Measurements from ENCODE around the gene DSCAML1.

The DSCAML1 gene, protein sequence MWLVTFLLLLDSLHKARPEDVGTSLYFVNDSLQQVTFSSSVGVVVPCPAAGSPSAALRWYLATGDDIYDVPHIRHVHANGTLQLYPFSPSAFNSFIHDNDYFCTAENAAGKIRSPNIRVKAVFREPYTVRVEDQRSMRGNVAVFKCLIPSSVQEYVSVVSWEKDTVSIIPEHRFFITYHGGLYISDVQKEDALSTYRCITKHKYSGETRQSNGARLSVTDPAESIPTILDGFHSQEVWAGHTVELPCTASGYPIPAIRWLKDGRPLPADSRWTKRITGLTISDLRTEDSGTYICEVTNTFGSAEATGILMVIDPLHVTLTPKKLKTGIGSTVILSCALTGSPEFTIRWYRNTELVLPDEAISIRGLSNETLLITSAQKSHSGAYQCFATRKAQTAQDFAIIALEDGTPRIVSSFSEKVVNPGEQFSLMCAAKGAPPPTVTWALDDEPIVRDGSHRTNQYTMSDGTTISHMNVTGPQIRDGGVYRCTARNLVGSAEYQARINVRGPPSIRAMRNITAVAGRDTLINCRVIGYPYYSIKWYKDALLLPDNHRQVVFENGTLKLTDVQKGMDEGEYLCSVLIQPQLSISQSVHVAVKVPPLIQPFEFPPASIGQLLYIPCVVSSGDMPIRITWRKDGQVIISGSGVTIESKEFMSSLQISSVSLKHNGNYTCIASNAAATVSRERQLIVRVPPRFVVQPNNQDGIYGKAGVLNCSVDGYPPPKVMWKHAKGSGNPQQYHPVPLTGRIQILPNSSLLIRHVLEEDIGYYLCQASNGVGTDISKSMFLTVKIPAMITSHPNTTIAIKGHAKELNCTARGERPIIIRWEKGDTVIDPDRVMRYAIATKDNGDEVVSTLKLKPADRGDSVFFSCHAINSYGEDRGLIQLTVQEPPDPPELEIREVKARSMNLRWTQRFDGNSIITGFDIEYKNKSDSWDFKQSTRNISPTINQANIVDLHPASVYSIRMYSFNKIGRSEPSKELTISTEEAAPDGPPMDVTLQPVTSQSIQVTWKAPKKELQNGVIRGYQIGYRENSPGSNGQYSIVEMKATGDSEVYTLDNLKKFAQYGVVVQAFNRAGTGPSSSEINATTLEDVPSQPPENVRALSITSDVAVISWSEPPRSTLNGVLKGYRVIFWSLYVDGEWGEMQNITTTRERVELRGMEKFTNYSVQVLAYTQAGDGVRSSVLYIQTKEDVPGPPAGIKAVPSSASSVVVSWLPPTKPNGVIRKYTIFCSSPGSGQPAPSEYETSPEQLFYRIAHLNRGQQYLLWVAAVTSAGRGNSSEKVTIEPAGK (N-terminal part only)

DNA sequence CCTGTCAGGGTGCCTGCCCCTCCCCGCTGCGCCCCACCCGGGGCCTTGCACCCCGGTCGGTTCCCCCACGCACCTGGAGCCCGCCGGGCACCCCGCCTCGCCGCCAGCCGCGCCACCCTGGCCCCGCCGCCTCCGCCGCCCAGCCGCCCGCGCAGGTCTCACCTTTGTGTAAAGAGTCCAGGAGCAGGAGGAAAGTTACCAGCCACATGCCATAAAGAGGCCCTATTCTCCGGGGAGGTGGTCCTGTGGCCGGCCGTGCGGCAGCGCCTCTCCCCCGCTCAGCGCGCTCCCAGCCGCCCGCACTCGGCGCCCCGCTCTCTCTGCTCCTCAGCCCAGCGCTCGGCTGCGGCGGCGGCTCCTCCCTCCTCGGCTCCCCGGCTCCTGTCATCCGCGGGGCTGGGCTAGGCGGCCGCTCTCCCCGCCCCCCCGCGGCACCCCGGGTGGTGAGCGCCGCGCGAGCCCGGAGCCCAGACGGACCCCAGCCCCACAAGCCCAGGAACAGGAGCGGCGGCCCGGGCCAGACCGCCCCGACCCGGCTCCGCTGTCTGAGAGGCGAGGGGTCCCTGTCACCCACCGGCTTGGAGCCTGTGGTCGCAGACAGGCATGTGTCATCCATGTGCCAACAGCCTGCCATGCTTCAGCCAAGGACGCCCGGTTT, at the start of gene DSCAML1:
Gene DSCAML1, minus strand, starts transcription at position 345 of the 658 bp plus-strand sequence. Its CDS starts 137 bp downstream, at position 208.
- Histone ChIP-seq H3K4me3 (peak within 1 kb of the TSS; percentile 2 to 38 (median 7)), H3K27ac (no peak within 1 kb of the TSS)

DNA sequence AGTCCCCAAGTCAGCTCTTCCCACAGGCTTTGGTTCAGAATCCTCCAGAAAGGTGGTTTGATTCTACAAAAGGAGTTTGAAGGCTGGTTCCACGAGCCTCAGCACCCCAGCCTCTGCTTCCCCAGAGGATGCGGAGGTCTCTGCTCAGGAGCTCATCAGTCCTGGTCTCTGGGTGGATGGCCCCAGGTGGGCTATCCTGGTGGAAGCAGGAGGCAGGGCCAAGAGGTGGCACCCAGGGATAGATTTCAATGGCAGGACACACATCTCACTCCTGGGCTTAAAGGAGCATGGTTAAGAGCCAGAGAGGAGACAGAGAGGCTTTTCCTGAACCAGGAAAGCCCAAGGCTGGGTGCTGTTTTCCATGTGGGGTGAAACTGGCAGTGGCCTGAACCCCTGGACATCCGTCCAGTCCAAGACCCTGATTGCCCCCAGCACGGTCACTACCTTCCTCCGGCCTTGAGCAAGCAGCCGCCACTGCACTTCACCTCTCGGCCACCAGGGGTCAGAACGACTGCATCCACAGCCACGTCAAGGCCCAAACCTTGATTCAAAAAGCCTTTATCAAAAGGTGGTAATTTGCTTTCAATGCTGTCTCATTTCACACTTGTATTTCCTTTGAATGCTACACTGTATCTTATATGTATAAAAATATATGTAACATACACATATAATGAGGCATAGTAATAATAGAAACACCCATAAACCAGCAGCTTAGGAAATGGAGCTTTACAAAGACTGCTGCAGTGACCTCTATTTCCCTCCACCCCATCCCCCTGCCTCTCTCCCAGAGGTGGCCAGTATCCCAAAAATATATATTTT, 46.9 kb upstream of the DSCAML1 start:
- H3K4me3 ChIP-seq, result no peak overlapping the region
- H3K27ac ChIP-seq, result no peak overlapping the region

DNA sequence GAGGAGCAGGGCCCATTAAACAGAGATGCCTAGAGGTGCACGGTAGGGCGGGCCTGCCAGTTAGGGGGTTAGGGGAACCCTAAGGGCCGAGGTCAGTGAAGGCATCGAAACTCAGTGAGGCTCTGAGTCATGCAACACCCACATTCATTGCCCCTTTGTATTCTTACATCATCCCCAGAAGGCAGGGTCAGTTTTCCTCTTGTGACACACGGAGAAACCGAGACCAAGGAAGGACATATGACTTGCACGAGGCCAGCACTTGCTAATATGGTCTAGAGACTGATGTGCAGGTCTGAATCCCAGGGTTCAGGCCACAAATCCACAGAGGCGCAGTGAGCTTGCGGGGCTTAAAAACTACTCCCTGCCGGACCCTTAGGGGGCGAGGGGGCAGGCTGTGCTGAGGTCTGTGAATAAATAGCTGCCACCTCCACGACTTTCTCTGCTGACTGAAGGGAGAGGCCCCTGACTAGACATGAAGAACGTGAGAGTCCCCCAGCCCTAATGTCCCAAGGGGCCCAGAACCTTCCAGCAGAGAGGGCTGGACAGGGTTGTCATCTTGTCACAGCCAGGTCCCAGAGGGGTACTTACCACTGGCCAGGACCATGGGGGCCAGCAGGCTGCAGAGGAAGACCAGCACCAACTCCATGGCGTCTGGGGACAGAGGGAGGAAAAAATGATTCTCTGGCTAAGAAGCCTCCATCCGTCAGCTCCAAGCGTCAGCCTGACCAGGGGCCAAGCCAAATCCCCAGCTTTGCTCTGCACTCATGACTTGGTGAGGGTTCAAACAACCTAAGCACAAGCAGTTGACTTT, 45.3 kb upstream of the DSCAML1 start:
- H3K27ac ChIP-seq, result peak overlapping the region in 2 of 21 experiments; percentile 44 to 62
- H3K4me3 ChIP-seq, result no peak overlapping the region

DNA sequence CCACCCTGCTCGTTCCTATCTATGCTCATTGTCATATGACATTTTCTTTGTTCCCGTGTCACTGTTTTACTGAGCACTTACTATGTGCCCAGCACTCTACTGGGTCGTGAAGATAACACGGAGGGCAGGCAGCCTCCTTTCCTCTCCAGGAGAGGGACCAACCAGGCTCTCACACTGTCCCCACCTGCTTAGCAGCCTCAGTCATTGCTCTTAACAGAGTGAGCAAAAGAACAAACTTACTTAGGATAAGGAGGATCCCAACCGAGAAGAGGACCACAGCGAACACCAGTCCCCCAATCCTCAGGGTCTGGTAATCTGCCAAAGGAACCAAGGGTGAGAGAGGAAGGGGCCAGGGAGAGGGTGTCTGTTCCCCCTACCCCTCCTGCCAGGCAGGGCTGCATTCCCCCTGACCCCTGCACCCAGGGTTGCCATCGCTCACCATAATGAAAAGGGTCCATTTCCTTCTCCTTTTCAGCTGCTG, 44.6 kb upstream of the DSCAML1 start:
- peak overlapping the region in 2 of 21 experiments; percentile 15 to 44 for H3K27ac ChIP-seq
- H3K4me3 ChIP-seq, result no peak overlapping the region

DNA sequence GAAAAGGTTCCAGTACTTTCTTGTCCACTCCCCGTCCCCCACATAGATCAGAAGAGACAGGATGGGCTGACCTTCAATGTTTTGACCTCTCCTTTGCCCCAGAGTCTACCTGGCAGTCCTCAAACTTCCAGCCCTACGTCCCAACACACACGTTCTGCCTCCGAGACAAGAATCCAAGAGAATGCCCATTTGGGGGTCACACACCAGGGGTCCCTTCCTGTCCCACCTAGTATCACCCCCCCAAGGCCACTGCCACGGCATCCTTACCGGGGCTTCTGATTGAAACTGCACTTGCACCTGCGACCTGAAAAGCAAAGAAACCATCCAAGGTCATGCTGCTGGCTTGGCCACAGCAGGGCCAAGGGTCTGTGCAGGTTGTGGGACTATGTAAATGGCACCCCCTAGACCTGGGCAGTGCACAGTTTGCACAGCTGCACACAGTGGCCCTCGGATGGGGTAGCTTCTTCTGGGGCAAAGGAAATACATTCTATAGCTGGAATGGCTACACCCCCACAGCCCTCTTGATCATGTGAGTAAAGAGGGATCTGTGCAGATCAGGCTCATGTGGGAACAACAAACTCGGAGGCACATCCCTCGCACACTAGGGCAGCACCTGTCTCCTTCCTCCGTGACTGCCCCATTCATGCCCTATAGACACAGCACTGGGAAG, 44.0 kb upstream of the DSCAML1 start:
- Histone ChIP-seq H3K4me3 (no peak overlapping the region), H3K27ac (peak overlapping the region in 2 of 21 experiments; percentile 15 to 44)

DNA sequence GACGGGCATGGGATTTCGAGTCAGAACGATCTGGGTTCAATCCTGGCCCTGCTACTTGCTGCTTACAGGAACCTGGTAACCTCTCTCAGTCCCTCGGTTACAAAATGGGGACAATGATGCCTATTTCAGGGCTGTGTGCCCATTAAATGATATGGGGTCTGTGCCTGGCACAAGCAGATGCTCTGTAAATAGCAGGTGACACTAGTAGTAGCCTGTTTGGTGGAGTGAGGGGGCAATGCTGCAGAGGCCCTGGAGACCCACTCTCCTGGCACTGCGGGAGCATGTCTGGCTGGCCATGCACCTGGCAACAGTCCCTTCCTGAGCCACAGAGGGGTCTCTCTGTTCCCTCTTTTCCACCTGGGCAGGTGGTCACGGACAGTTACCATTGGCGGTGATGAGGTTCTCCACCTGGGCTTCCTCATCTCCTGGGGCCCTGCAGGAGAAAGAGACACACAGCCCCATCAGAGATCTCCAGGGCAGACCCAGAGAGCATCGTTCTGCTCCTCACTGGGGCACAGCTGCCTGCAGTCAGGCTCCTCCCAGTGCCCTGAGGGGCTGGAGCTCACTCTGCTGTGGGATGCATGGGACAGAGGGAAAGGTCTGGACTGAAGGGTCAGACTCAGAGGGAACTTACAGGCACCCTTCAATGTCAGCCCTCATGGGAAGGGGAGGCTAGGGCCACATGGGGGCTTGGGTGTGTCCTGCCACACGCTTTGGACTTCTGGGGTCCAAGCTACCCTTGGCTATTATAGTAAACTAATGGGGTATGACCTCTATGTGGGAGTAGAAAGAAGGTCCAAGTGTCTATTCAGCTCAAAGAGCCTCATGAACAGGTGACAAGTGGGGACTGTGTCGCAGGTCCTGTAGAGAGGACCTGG, 43.2 kb upstream of the DSCAML1 start:
- no peak overlapping the region for H3K27ac ChIP-seq
- no peak overlapping the region for H3K4me3 ChIP-seq

DNA sequence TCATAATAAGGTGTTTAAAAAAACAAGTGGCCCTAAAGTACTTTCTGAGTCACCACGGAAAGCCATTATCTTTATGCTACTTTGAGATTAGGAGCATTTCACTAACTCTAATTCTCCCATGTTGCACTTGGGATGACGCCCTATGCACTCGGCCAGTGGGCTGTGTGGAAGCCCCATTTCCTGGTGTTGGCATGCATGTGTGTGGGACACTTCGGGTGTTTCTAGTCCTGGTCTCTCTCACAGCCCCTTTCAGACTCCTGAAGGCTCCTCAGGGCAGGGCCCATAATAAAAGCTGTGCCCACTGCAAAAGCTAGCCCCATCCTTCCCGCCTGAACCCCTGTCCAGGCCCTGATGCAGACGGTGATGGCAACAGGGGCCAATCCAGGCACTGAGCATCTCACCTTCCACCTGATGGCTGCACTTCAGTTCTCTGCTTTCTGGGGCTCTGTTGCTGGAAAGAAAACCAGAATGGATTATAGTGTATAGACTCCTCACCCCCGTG, 42.4 kb upstream of the DSCAML1 start:
- no peak overlapping the region for H3K27ac ChIP-seq

DNA sequence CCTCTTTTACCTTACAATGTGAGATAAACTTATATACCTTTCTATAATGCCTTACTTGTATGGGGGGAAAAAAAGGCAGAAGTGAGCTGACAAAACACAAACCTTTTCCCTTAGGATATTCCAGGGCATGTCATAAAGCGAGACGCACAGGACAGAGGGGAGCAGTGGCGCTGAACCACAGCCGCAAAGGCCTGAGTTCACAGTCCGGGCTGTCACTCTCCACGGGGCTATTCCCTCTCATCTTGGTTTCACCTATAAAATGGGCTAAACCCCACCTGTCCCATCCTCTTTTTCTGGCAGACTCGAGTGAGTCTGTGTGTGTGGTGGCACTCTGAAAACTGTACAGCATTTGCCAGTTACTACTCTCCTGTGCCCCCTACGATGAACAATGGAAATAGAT, 41.9 kb upstream of the DSCAML1 start:
- Histone ChIP-seq H3K4me3 (no peak overlapping the region), H3K27ac (no peak overlapping the region)

More for the DNA sequence above, 42.4 kb upstream of the DSCAML1 start:
- no peak overlapping the region for H3K4me3 ChIP-seq

DNA sequence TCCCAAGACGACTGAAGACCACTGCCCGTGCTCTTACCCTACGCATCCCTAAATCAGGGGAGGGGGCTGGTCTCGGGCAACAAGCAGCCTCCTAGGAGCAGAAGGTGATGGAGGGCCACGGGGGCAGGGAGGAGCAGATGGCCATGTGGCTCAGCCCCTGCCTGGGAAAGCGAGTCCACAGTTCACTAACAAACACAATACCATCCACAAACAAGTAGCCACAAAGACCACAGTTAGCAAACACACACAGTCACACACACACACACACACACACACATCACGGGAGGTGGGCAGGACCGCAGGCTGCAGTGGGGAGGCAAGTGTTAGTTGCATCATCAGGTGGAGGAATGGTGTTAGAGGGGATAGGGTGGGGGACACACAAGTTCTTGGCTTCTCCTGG, 40.8 kb upstream of the DSCAML1 start:
- H3K27ac ChIP-seq, result no peak overlapping the region
- no peak overlapping the region for H3K4me3 ChIP-seq

DNA sequence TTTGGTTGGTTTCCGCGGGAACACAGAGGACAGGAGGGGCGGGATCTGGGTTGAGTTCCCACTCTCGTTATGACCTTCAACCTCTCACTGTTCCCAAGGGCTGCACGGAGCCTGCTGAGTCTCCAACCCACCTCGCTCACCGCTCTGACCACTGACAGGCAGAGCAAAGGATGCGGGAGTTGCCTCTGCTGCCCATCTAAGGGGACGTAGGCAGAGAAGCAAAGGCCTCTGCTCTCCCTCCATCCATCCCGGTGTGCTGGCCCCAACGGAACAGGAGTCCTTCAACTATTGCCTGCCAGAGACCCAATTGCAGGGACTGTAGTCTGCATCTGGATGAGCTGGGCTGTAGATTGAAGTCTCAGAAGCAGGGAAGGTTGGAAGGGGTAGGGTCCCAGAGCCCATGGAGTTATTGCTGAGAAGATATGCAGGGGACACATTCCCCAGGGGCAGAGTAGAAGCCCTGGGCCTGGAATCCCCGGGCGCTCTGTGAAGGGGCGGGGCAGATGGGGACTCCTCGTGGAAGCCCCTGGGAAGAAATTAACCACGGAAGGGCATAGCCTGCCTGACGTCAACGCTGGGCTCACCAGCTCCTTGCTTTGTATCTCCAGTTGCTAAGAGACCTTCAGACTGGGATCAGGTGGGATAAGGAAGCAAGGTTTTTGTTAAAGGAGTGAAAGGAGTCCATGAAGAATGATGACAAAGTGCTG, 40.2 kb upstream of the DSCAML1 start:
- H3K27ac ChIP-seq, result no peak overlapping the region
- H3K4me3 ChIP-seq, result no peak overlapping the region

DNA sequence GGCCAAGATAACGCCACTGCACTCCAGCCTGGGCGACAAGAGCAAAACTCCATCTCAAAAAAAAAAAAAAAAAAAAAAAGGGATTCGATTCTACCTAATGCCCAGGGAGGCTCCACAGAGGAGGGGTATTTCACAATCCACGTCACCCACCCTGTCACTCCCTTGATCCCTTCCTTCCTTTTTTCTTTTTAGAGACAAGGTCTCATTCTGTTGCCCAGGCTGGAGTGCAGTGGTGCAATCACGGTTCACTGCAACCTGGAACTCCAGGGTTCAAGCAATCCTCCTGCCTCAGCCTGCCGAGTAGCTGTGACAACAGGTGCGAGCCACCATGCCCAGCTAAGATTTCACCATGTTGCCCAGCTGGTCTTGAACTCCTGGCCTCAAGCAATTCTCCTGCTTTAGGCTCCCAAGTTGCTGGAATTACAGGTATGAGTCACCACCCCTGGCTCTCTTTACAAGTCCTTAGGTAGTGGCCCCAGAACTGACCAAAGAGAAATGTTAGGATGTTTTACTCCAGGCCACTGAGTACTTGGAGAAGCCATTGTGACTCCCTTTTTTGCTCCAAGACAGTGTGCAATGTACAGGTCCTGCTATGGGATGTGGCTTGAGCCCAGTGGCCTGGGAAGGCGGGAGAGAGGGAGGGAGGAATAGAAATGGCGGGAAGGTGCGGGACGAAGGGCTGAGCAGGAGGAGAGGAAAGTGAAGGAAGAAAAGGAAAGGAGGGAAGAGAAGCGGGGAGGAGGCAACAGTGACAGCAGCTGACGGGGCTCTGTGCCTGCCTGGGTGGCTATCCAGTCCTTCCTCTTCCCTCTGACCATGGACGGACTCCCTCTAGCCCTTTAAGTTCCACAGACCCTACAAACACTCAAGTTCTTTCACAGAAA, 39.3 kb upstream of the DSCAML1 start:
- no peak overlapping the region for H3K27ac ChIP-seq
- no peak overlapping the region for H3K4me3 ChIP-seq

DNA sequence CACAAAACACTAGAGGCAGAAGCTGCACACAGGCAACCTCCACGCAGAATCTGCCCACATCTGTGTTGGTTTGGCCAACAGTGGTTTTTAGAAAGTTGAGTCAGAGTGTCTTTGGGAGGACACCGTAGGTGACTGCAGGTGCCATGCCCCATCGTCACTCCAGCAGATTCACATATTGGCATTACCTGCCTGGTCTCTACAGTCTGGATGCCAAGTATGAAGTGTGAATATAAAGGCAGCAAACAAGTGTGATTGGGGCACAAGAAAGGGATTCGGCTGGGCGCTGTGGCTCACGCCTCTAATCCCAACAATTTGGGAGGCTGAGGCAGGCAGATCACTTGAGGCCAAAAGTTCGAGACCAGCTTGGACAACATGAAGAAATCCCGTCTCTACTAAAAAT, 38.6 kb upstream of the DSCAML1 start:
- Histone ChIP-seq H3K4me3 (no peak overlapping the region), H3K27ac (no peak overlapping the region)

DNA sequence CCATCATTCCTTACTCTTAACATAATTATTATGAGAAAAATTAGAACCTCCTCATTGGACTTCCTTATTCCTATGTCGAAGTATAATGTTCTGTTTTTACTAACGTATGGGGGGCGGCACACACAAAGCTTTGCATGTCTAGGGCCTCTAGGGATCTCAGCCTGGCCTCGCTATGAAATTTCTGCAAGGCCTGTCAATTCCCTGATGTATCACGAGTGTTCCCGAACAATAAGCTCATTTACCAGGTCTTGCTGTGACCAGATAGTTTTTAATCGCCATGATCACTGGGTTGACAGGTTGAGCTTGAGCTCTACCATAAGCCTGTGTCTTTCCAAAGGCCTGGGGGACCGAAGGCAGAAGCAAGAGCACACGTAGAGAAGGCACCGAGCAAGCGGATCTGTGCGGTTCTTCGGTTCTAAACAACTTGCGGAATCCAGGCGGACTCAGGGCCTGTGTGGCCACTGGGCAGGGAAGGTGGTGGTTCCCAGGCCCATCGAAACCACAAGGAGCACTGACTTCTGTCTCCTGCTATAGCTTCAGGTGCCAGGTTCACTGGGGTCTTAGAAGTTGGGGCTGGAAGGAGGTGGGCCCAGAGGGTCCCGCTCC, 37.9 kb upstream of the DSCAML1 start:
- Histone ChIP-seq H3K27ac (no peak overlapping the region), H3K4me3 (no peak overlapping the region)
